Spleen (tissue), 11 donors: ENCODE results near the gene ADAMTS19. TPM values are rescaled to one million over a fixed set of nuclear protein-coding genes. Genes with fewer than 3 reads are reported as not detected.

Source experiments
- DNase-seq: peaks from one replicate; pipeline ENCODE4 v3.0.0-alpha.2; 2020
- H3K27ac ChIP-seq, 8 donors: fragments of 200-600 bp; sonication (generic) in 7 of 8; 1 replicate in 4 of 8; 2 replicates in 4 of 8; pipeline versions ENCODE4 v1.5.0 to v1.8.0; 2016 to 2021; ENCODE audit warnings: inconsistent platforms in 4 of 8, mild to moderate bottlenecking in 4 of 8, moderate library complexity in 1 of 8
- H3K27me3 ChIP-seq, 7 donors: fragments of 200-600 bp; sonication (generic) in 6 of 7; replicated peaks in 1 of 7; 1 replicate in 4 of 7; 2 replicates in 3 of 7; pipeline versions ENCODE4 v1.5.0 to v1.8.0; 2016 to 2021; ENCODE audit warnings: inconsistent platforms in 3 of 7, mild to moderate bottlenecking in 1 of 7
- H3K36me3 ChIP-seq, 6 donors: fragments of 200-600 bp; sonication (generic) in 5 of 6; 1 replicate in 4 of 6; 2 replicates in 2 of 6; pipeline versions ENCODE4 v1.5.0 to v1.8.0; 2016 to 2021; ENCODE audit warnings: inconsistent platforms in 2 of 6
- H3K4me1 ChIP-seq, 6 donors: fragments of 200-600 bp; sonication (generic) in 5 of 6; 1 replicate in 3 of 6; 2 replicates in 3 of 6; pipeline versions ENCODE4 v1.5.0 to v1.8.0; 2016 to 2021; ENCODE audit warnings: inconsistent platforms in 3 of 6
- H3K4me3 ChIP-seq, 8 donors: fragments of 200-600 bp; sonication (generic) in 7 of 8; 1 replicate in 4 of 8; 2 replicates in 4 of 8; pipeline versions ENCODE4 v1.5.0 to v1.8.0; 2016 to 2021; ENCODE audit warnings: inconsistent platforms in 4 of 8, mild to moderate bottlenecking in 4 of 8, moderate library complexity in 2 of 8
- H3K9me3 ChIP-seq, 8 donors: fragments of 200-600 bp; sonication (generic) in 7 of 8; 1 replicate in 4 of 8; 2 replicates in 4 of 8; pipeline versions ENCODE4 v1.5.0 to v1.8.0; 2016 to 2021; ENCODE audit warnings: inconsistent platforms in 4 of 8
- POLR2A ChIP-seq, 3 donors: fragments of 450-650 bp; IDR thresholded peaks; one replicate each; pipeline ENCODE4 v1.5.1; 2017; ENCODE audit warnings: antibody characterized with exemption in 3 of 3, mild to moderate bottlenecking in 1 of 3
- POLR2AphosphoS5 ChIP-seq, 3 donors: sonication (generic); formaldehyde crosslinking; IDR thresholded peaks; one replicate each; pipeline ENCODE4 v1.5.1; 2017; ENCODE audit warnings: antibody characterized with exemption in 3 of 3
- WGBS, 5 donors: extraction: QIAGEN DNeasy Blood & Tissue Kit in 3 of 5; methylation state at CpG; one replicate each; pipeline versions ENCODE4 v1.1.5 to v1.1.7; 2013 to 2018; 5-methylcytosine and 5-hydroxymethylcytosine counted together
- intact Hi-C: fragments of 100-400 bp; cut with DNase I; formaldehyde crosslinking; loops from one replicate; pipeline ENCODE4 v1.15.0; 2023; ENCODE audit warnings: low total_unique reads
- polyA plus RNA-seq, 3 donors: library from polyadenylated mRNA; stranded (reverse); fragments of 200-250 nt; gene quantifications; one replicate each; pipeline ENCODE4 v1.2.1, GENCODE V29; 2013
- total RNA-seq, 7 donors: library from RNA; depleted of rRNA in 3 of 7; stranded (reverse); fragments of >200 nt in 3 of 7; fragmentation: NEBNext Ultra II Directional in 4 of 7; extraction: Animal tissue kit (Norgen Biotek cat#: 25700) in 4 of 7; gene quantifications; one replicate each; pipeline versions ENCODE4 v1.1.0 to v1.2.1, GENCODE V29; 2016 to 2021
- TF ChIP-seq, protein P1 (sequence below), 11 experiments: fragments of 200-600 bp in 7 of 11; fragments of 450-650 bp in 4 of 11; sonication (generic) in 4 of 11; IDR thresholded peaks in 8 of 11; conservative IDR thresholded peaks in 3 of 11; 1 replicate in 7 of 11; 2 replicates in 4 of 11; pipeline versions ENCODE4 v1.4.0 to v1.8.0; 2016 to 2021; ENCODE audit warnings: antibody characterized with exemption in 11 of 11, inconsistent platforms in 4 of 11, mild to moderate bottlenecking in 1 of 11
- donor health status: healthy with polysubstance abuse.
- donor health status: DM: no; HTN: no; CAD: no; lungs with moderate emphysema.
- donor health status: DM: no; HTN: no; CAD: no.
- donor health status: Bipolar disorder and iron deficiency.
- donor health status: healthy.
- donor health status: DM: no; HTN: no; CAD: no.
- donor health status: DM: yes; HTN: yes; CAD: no.

Gene ADAMTS19
- total and polyA plus RNA-seq, 10 donors: 0.02 TPM; not detected in 9

GRCh38 chr5:129541051-129541450, 81.0 kb downstream of the ADAMTS19 start:
- no peaks in the 10 kb centered on the region for H3K27me3 ChIP-seq
- H3K4me1 ChIP-seq: no peaks in the 10 kb centered on the region
- no peak overlapping the region for H3K4me3 ChIP-seq
- no peak for DNase-seq
- WGBS, 5 donors: 81 to 92% (median 86%) methylated on average over 3 of the region's 3 CpGs
- no peaks in the 10 kb centered on the region for H3K36me3 ChIP-seq
- no peak overlapping the region for H3K27ac ChIP-seq
- intact Hi-C loops: no loop called here
- TF ChIP-seq, protein P1, sequence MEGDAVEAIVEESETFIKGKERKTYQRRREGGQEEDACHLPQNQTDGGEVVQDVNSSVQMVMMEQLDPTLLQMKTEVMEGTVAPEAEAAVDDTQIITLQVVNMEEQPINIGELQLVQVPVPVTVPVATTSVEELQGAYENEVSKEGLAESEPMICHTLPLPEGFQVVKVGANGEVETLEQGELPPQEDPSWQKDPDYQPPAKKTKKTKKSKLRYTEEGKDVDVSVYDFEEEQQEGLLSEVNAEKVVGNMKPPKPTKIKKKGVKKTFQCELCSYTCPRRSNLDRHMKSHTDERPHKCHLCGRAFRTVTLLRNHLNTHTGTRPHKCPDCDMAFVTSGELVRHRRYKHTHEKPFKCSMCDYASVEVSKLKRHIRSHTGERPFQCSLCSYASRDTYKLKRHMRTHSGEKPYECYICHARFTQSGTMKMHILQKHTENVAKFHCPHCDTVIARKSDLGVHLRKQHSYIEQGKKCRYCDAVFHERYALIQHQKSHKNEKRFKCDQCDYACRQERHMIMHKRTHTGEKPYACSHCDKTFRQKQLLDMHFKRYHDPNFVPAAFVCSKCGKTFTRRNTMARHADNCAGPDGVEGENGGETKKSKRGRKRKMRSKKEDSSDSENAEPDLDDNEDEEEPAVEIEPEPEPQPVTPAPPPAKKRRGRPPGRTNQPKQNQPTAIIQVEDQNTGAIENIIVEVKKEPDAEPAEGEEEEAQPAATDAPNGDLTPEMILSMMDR (IDR thresholded peaks at IDR 0.05 in 8 of 11, conservative IDR thresholded peaks at IDR 0.05 in 3 of 11): no peak
- TF ChIP-seq POLR2A (IDR thresholded peaks at IDR 0.05) (no peak), POLR2AphosphoS5 (IDR thresholded peaks at IDR 0.05) (no peak)
- H3K9me3 ChIP-seq: peaks cover 0 to 15% (median 0%) of the 10 kb centered on the region in 8 donors

GRCh38 chr5:129541648-129542251, 81.7 kb downstream of the ADAMTS19 start:
- Histone ChIP-seq H3K4me1 (no peaks in the 10 kb centered on the region), H3K9me3 (peaks cover 0 to 14% (median 1%) of the 10 kb centered on the region in 8 donors), H3K27me3 (no peaks in the 10 kb centered on the region), H3K4me3 (no peak overlapping the region), H3K36me3 (no peaks in the 10 kb centered on the region), H3K27ac (no peak overlapping the region)
- TF ChIP-seq, protein P1 (IDR thresholded peaks at IDR 0.05 in 8 of 11, conservative IDR thresholded peaks at IDR 0.05 in 3 of 11): no peak
- TF ChIP-seq POLR2AphosphoS5 (IDR thresholded peaks at IDR 0.05) (no peak), POLR2A (IDR thresholded peaks at IDR 0.05) (no peak)
- no peak for DNase-seq
- WGBS, 5 donors: 60 to 69% (median 65%) methylated on average over 4 of the region's 4 CpGs
- intact Hi-C loops: no loop called here

DNA sequence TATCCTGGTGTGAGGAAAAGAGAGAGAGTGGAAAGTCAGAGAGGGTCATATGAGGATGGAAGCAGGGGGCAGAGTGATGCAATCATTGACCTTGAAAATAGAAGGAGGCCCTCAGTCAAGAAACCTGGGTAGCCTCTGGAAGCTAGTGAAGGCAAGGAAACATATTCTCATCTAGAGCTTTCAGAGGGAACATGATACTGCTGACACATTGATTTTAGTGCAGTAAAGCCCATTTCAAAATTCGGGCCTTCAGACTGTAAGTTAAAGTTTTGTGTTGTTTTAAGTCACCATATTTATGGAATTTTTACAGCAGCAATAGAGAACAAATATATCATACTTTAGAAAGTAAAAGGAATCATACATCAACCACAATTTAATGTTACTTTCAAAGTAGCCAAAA, 87.0 kb downstream of the ADAMTS19 start:
- no peak for DNase-seq
- Histone ChIP-seq H3K4me3 (no peak overlapping the region), H3K27me3 (no peaks in the 10 kb centered on the region), H3K4me1 (no peaks in the 10 kb centered on the region), H3K27ac (no peak overlapping the region), H3K9me3 (peaks cover 0 to 11% (median 0%) of the 10 kb centered on the region in 8 donors), H3K36me3 (no peaks in the 10 kb centered on the region)
- no peak for TF ChIP-seq POLR2A (IDR thresholded peaks at IDR 0.05)
- TF ChIP-seq, protein P1 (IDR thresholded peaks at IDR 0.05 in 8 of 11, conservative IDR thresholded peaks at IDR 0.05 in 3 of 11): no peak
- TF ChIP-seq POLR2AphosphoS5 (IDR thresholded peaks at IDR 0.05): no peak
- intact Hi-C loops: no loop called here
- 72 to 92% (median 77%) methylated on average over 1 of the region's 1 CpG for WGBS, 5 donors

DNA sequence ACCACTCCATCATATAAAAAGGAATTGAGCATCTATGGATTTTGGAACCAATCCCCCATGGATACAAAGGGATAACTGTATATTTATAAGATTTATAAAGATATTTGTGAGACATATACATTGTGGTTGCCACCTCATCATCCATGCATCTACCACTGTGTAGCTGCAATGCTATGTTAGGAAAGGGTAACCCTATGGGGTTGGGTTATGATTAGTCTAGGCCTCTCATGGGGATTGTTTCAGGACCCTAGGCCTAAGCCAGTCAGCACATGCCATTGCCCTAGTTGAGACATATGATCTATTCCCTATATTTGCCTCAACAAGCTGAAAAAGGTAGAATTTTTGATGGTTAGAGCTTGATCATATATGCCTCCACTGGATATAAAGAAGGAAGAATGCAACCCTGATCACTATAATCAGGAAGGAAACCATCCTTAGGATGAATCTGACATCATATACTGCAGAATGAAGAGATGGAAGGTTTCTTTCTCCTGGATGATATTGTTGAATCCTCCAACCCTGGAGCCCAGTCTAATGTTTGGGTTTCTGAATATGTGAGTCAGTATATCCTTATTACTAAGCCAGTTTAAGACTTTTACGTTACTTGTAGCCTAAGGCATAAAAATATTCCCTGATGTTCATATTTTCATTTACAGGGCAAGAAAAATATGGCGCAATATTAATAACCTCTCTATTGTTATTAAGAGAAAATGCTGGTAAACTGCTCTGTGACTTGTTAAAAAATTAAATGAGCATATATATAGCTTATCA, 94.2 kb downstream of the ADAMTS19 start:
- 78 to 85% (median 80%) methylated on average over 2 of the region's 2 CpGs for WGBS, 5 donors
- TF ChIP-seq, protein P1 (IDR thresholded peaks at IDR 0.05 in 8 of 11, conservative IDR thresholded peaks at IDR 0.05 in 3 of 11): no peak
- no peak for TF ChIP-seq POLR2A (IDR thresholded peaks at IDR 0.05)
- TF ChIP-seq POLR2AphosphoS5 (IDR thresholded peaks at IDR 0.05): no peak

More for the DNA sequence above, 94.2 kb downstream of the ADAMTS19 start:
- no peaks in the 10 kb centered on the region for H3K4me1 ChIP-seq
- no peak for DNase-seq
- H3K9me3 ChIP-seq: no peaks in the 10 kb centered on the region
- H3K36me3 ChIP-seq: no peaks in the 10 kb centered on the region
- H3K27me3 ChIP-seq: no peaks in the 10 kb centered on the region
- intact Hi-C loops: no loop called here
- no peak overlapping the region for H3K4me3 ChIP-seq
- H3K27ac ChIP-seq: no peak overlapping the region
